Measurements from ENCODE around the gene PRKAG2.

PRKAG2 gene

DNA sequence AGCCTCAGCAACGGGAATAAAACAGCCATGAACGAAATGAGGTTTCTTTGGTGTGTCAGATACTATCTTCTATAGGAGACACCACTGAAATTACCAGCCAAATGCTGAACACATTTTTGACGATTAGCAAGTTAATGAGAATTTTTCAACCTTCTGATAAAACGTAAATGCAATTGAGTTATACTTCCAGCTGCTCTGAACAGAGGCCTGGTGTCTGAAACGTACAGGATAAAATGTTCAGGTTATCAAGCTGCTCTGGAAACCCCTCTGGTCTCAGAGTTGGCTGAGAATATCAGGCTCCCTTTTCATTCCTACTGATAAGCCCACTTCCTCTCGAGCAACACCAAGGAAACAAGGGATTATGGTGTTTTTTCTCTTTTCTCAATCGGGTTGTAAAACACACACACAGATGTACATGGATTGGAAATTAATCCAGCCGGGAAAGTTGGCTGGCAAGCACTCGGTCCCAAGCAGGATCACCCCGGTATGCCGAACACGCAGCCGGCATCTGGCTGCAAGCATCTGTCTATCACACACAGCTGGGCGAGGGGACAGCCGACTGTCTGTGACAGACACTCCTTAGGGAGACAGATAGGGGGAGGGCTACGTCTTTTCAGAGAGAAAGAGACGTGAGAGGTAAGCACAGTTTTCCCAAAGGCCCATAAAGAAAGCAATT is 171.8 kb downstream of the PRKAG2 start:
- no peak for DNase-seq

DNA sequence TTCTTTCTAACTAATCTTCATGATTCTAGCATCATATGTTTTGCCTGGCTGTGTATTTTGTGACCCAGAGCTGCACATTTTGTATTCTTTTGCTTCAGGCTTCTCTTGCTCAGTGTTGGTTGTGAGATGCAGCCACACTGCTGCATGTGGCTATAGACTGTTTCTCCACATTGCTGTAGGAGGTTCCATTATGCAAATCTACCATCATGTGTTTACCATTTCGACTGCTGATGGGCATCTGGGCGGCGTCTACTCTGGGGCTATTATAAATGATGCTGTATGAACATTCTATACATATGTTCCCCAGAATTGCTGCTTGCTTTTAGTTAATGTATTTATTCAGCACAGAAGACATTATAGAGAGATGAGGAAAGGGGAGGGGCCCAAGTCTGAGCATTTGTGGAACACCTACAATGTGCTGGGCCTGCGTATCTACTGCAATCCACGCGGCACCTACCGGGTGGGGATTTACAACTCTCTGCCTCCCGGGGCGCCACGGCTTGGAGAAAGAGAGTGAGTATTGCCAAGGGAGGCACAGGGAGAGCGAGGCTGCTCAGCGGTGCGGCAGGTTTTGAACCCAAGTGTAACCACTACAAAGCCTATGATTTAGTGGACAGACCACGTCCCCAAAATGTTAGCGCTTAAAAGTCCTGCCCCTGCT is 172.5 kb downstream of the PRKAG2 start:
- DNase-seq: no peak

DNA sequence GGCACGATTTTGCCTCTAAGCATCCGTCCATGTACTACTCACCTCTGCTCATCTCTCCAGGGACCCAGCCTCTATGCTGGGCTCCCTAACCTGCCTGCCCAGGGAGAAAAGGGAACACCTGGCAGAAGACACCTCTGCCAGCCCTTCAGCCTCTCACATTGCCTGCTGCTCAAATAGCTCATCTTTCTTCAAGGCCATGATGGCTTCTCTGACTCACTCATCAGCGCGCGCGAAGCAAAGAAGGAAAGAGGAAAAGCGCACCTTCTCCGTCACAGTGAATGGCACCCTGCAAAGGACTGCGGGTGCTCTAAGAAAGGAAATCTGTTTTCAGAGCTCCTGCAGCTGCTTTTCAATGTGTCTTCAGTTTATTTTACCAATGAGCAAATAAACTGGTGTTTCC is 174.0 kb downstream of the PRKAG2 start:
- no peak for DNase-seq

DNA sequence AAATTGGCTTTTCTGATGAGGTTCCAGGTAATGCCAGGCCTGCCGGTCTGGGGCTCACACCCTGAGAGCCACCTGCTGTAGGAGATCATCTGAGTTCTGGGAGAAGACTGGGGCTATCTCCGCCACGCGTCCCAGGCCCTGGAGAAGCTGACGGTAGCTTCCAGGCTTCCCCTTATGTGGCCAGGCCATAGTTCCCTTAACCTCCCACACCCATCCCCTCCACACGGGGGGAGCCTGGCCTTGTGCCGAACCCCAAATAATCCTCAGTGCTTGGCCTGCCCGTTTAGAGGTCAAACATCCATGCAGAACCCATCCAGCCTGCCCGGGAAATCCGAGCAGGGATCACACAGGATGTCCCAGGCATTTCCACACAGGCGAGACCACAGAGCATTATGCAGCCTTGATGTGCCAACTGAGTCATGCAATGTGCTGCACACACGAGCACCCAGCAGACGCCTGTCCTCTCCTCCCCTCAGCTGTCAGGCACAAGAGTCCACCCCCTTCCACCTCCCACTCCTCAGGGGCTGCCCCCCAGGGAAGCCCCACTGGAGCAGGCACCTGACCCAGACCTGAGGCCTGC is 176.2 kb downstream of the PRKAG2 start:
- no peak for DNase-seq

DNA sequence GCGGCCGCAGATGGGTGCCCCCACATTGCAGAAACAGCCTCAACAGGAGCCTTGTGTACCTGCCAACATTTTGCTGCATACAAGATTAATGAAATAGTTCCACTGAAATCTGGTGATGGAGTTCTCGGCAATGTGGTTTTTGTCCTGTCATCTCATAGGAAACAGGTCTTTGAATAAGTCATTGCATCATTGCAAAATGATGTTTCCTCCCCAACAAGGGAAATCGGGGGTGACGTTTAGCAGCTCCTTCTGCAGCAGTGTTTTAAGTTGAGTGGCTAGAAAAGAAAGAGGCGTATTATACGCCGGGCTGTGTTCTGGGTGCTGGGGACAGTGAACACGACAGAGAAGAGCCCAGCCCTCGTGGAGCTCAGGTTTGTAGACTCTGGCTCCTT is 177.0 kb downstream of the PRKAG2 start:
- no peak for DNase-seq

DNA sequence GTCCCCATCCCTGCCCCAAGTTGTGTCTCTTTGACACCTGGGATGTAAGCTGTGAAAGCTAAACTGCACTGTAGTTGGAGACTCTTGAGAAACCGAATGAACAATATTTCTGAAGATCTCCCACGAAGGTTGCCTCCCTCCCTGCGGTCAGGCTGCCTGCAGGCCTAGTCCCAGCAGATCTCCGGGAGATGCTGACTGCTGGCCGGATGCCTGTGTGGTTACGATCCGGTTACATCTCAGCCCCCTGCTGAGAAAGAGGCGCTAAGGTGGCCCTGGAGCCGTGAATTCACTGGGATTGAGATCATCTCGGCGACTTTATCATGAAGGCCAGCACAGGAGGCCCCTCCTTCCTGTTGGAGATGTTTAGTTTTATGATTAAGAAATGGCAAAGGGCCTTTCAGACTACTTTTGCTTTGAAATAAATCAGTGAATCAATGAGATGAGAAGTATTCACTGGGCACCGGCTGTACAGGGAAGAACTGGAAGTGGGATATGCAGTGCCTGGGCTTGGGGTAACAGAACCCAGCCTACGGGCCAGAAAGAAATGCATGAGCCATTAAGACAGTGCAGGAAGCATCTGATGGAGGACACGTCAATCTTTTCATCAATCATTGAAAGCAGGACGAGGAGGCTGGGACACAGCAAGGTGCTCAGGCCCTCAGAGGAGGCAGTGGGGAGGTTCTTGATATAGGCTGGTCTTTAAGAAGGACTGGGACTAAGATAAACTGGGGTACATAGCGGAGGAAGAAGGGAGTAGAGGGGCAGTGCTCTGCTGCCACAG is 177.6 kb downstream of the PRKAG2 start:
- DNase-seq: no peak

DNA sequence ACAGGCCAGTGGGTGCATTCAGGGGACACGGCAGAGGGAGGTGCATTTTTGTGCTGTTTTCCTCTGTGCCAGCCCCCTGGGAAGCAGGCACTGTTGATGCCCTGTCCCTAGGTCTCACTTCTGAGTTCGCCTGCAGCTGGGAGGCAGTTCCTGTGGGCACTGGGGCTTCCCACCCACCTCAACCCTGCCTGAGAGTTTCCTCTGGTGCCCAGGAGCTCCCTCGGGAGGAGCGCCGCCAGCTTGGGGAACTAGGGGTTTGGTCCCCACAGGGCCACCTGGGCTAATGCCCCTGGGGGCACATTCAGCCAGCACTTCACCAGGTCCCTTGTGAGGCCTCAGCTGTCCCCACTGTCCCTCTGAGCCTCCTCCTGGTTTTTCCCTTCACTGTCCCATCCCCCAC is 179.0 kb downstream of the PRKAG2 start:
- DNase-seq: no peak

DNA sequence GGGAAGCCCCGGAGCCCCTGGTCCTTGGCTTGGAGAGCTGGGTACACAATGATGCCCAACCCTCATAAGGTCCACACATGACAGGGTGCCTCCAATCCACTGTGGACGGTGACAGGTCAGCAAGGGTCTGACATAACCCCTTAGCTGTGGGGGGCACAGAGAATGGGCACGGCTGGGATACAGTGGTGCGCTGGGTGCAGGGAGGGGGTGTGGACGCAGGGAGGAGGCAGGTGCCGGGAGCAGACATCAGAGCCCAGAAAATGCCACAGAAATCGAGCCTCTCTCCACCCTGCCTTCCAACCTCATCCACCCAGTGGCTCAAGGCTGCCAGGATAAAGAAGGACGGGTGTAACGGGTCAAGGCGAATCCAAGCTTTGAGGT is 179.4 kb downstream of the PRKAG2 start:
- DNase-seq: no peak

DNA sequence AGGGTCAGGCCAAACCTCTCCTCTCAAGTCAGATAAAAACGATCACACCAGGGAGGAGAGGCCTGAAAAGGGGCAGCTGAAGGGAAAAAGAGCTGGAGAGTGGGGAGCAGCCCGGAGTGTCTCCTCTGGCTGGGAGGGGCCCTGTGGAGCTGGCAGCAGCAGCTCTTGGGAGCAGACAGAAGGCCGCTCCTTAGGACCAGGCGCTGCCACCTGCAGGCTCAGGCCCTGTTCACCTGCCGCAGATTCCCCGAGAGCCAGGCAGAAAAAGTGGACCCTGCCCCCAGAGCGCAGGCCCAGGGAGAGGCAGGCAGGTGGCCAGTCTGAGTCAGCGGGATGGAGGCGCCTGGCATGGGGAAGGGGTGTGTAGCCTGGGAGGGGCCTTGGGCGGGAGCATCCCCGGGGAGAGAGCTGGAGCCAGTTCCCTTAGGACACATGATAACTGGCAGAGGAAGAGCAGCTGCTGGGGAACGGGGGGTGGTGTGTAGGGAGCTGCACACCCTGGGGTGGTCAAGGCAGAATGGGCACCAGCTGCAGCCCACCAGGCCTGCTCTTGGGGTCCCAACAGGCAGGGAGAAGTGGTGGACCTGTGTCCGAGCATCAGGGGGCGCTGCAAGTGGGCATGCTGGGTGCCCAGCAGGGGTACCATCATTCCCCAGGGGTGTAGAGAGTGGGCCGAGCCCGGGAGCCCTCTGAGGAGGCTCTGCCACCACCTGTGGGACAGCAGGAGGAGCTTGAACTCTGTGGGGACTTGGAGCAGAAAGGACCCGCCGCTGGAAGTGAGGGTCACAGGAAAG is 180.0 kb downstream of the PRKAG2 start:
- DNase-seq: no peak

DNA sequence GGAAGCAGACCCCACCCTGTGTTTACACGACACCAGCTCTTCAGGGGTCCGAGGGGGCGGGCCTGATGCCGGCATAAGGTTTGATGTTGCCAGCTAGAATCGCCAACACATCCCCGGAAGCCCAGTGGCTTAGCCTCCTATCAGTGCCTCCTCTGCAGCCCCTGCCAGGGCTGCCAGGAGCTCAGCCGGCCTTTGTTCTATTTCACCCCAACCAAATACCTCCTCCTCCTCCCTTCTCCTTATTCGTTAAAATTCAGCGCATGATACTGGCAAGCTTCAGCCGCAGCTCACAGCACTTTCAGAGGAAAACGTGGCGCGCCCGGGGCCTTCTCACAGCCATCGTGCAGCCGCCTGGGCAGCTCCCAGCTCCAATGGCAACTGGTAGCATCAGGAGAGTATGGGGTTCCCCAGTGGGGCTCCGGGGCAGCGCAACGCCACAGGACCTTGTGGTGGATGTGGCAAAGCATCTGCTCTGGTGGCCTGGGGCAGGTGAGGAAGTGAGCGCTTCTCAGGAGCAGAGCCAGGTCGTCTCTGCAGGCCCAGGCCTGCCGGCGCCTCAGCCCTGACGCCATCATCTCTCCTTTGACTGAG is 180.9 kb downstream of the PRKAG2 start:
- DNase-seq: no peak

DNA sequence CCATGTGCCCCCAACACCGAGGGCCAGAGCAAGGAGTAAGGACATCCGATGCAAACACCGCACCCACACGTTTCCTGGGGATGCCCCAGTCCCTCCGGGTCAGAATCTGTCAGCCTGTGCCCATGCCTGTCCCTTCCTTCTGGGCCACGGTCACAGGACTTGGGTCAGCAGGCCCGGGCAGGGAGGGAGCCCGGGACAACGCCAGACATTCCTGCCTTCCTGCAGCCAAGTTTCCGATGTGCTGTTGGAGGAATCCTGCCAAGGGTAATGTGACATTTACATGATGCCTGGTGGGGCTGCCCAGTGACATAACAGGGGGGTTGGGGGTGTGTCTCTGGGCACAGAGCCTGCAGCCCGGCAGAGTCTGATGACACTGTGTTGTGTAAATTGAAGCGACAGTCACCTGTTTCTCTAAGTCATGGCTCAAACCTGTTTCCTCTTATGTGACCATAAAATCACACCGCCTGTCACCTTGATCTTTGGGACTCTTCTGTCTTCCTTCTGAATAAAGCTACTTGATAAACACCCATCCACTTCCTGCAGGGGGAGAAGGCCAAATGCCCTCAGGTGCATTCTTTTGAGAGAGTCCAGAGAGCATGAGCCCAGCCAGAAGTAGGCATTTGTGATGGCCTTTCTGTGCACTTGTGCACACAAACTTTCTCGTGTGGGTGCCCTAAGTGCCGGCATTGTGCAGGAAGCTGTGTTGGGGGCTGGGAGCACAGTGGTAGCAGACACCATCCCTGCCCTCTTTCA is 181.9 kb downstream of the PRKAG2 start:
- DNase-seq: no peak

DNA sequence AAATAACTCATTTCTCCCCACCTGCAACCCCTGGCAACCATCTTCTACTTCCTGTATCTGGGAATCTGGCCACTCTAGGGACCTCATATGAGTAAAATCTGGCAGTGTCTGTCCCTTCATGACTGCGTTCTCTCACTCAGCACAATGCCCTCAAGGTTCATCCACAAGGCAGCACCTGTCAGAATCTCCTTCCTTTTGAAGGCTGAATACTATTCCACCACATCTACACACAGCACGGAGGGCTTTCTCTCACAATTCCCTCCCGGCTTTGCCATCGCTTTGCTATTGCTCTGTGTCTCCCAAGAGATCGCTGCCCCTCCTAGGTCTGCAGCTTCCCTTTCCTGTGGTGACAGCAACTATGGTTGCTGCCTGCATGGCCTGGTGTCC is 182.5 kb downstream of the PRKAG2 start:
- DNase-seq: no peak

DNA sequence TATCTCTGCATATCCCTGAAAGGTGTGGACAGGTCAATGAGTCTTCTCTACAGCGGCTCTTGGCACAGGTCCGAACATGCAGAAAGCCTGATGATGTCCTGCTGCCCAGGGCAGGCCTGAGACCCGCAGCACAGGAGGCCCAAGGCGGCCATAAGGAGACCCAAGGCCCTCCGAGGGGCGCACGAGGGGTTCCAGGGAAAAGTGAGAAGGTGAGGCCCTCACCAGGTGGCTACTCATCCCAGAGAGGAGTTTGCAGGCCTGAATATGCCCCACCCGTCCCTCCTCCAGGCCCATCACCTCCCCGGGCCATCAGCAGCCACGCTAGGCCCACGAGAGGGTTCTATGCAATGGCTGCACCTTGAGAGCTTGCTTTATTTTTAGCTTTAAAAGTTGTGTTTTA is 183.8 kb downstream of the PRKAG2 start:
- no peak for DNase-seq

DNA sequence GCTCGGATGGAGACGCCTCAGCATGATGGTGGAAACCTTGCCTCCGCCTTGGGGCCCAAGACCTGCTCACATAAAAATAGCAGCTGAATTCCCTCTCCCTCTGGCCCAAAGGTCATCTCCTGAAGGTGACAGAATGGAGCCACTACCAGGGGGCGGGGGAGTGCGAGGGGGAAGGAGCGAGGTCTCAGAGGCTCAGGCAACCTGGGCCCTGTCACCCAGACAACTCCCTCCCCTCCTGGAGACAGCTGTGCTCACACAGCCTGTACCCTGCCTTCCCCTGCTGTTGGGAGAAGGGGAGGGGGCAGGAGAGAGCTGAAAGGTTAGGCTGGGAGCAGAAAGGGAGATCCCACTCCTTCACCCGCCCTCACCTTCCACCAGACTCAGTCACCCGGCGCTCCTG is 184.2 kb downstream of the PRKAG2 start:
- no peak for DNase-seq

DNA sequence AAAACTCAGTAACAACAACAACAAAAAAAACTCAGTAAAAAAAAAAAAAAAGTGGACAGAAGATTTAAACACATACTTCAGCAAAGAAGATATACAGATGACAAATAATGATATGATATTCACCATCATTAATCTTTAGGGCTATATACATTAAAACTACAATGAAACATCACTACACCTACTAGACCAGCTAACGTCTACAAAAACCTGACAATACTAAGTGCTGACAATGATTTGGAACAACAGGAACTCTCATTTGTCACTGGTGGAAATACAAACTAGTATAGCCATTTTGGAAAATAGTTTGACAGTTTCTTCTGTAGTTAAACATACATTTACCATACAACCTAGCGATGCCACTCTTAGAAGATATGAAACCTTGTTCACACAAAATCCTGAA is 185.5 kb downstream of the PRKAG2 start:
- DNase-seq: no peak

DNA sequence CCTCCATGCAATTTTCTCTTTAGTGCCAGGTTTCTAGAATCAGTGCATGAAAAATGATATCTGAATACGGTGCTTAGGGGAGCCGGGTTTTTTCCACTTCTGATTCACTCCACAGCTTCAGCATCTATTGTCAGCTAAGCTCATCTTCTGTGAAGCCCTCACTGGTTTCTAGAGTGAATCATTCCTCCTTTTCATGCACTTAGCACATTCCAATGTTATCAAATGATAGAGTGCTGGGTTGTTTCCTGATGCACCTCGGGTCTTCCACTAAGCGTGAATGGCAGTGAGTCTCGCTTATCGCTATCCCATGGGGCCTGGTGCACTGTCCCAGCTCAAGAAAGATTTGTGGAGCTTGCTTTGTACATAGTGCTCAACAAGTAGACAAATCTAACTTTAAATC is 186.3 kb downstream of the PRKAG2 start:
- DNase-seq: no peak

DNA sequence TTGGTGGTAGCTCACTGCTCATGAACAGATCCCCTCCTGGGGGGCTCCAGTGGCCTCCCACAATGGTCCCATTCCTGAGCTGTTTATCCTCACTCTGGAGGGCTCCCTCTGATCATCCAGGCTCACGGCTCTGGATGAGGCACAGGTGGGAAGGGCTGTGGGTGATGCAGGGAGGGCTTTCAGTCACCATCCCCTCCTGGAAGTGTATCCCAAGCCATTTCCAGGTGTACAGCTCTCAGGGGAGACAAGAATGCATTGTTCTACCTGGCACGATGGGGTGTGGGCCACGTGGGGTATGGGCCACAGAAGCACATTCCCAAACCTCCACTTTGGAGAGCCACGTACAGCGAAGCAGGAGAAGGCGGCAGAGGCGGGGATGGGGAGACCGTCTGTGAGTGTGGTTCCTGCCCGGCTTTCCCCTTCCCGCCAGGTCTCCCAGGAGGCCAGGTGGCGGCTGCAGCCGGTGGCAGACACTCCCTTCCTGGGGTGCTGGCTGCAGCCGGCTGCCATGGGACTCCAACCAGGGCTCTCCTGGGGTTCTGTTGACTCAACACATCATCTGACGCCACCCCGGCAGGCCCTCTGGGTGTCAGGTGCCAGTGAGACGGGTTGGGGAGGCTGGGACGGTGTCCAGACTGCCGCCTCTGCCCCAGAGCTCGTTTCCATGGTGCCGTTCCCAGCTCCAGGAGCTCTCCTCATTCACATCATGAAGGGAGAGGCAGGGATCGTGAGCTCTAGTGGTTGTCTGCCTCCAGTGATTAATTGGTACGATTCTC is 187.5 kb downstream of the PRKAG2 start:
- DNase-seq: no peak

DNA sequence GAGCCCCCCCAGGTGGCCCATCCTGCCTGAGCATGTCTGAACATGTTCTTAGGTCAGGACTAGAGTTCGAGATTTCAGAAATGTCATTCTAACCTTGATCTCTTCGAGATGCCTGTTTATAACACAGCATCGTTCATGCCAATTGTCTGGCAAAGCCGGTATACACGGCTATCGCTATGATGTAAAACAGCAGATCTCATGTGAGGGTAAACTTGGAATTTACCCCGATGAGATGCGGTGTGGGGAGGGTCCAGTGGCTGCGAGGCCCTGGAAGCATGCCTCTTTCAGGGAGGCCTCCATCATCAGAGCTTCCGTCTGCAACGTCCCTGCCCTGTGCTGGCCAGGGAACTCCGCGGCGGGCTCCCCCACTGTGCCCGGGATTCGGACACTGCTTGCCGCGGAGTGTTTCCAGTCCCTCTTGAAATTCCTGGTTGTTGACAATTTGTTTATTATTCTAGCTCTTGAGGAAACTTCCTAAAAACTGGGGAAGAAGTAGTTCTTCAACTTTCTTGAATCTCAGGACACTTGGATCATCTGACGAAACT is 188.6 kb downstream of the PRKAG2 start:
- DNase-seq: no peak

DNA sequence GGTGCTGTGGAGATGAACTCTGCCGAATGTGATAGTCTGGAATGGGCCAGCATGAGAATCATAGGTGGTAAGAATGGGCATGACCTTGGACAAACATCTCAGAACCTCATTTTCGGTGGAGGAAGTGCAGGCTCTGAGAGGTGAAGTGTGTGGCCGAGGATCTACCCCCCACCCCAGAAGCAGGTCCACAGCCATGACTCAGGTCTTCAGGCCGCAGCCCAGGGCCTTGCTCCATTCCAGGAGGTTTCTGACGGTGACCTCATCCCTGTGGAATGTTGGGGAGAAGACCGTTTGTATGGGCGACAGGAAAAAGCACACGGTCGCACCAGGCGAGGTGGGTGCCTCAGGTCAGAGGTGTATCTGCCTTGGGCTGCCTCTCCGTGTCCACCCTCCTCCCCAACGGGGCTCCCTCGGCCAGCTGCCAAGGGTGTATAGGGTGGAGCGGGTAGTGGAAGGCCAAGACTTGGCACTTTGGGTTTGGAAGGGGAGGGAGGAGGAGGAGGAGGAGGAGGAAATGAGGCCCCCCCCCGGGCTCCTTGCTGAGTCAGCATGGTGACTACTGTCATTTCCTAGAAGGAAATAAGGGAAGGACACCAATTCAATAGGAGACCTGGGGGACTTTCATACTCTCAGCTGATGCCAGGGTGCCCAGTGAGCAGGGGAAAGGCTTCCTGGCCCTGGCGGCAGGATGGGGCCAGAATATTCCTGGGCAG is 189.2 kb downstream of the PRKAG2 start:
- DNase-seq: no peak

DNA sequence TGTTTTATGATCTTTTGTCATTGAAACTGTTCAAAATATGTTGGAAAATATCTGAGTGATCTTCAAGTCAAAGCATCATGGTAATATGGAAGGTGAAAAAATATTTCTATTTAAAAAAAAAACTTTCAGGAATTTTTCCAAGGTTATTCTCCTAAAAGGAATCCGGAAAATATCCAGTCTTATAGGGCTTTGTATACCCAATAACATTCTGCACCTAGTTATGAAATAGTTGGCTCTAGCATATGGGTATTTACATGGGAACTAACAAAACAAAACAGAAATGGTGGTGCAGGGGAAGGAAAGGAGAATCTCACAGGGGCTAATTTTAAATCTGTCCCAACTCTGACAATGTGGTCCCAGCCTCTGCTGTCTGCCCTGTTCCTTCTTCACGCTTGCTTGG is 190.1 kb downstream of the PRKAG2 start:
- no peak for DNase-seq
